Lung (tissue), 16 donors: ENCODE measurements around the gene ELK4. TPM values are rescaled to one million over a fixed set of nuclear protein-coding genes. Genes with fewer than 3 reads are reported as not detected.

Experiments
- ATAC-seq: fragments of 200-7000 bp; cut with Tn5 transposase; one replicate; pipeline ENCODE4 v1.9.1; 2020; ENCODE audit warnings: moderate number of reproducible peaks; ENCODE audit not compliant: insufficient read depth, low FRiP score
- DNase-seq, 3 donors: peaks; one replicate each; pipeline ENCODE4 v3.0.0-alpha.2; 2013 to 2017
- H3K27ac ChIP-seq, 2 donors: one replicate each; pipeline ENCODE4 v1.5.1; 2013; ENCODE audit warnings: mild to moderate bottlenecking in 2 of 2, moderate library complexity in 2 of 2, control low read depth in 1 of 2, inconsistent platforms in 1 of 2, low read depth in 1 of 2, low read length in 1 of 2
- H3K27me3 ChIP-seq, 3 donors: one replicate each; pipeline ENCODE4 v1.5.1; 2013; ENCODE audit warnings: low read length in 2 of 3; ENCODE audit not compliant: control insufficient read depth in 3 of 3, insufficient read depth in 3 of 3
- H3K36me3 ChIP-seq, 4 donors: one replicate each; pipeline ENCODE4 v1.5.1; 2013; ENCODE audit warnings: low read length in 4 of 4, mild to moderate bottlenecking in 1 of 4, moderate library complexity in 1 of 4; ENCODE audit not compliant: control insufficient read depth in 4 of 4, insufficient read depth in 4 of 4
- H3K4me1 ChIP-seq, 5 donors: one replicate each; pipeline ENCODE4 v1.5.1; 2013; ENCODE audit warnings: low read length in 5 of 5, mild to moderate bottlenecking in 2 of 5, moderate library complexity in 1 of 5; ENCODE audit not compliant: control insufficient read depth in 5 of 5, insufficient read depth in 5 of 5
- H3K4me3 ChIP-seq: one replicate; pipeline ENCODE4 v1.5.1; 2013; ENCODE audit warnings: mild to moderate bottlenecking, control low read depth, moderate library complexity
- H3K9ac ChIP-seq, 2 donors: one replicate each; pipeline ENCODE4 v1.5.1; 2013; ENCODE audit warnings: low read length in 2 of 2, control low read depth in 1 of 2; ENCODE audit not compliant: insufficient read depth in 1 of 2
- H3K9me3 ChIP-seq, 4 donors: one replicate each; pipeline ENCODE4 v1.5.1; 2013; ENCODE audit warnings: low read length in 3 of 4, mild to moderate bottlenecking in 1 of 4, moderate library complexity in 1 of 4; ENCODE audit not compliant: control insufficient read depth in 4 of 4, insufficient read depth in 3 of 4
- WGBS, 2 donors: extraction: QIAGEN DNeasy Blood & Tissue Kit; methylation state at CpG; one replicate each; pipeline ENCODE4 v1.1.7; 2013; 5-methylcytosine and 5-hydroxymethylcytosine counted together
- long read RNA-seq, 5 donors: transcript quantifications; one replicate each; lab custom pipeline, GENCODE V29; 2026
- polyA plus RNA-seq, 2 donors: library from polyadenylated mRNA; stranded (reverse); fragments of 200-250 nt; gene quantifications; one replicate each; pipeline ENCODE4 v1.2.1, GENCODE V29; 2013
- total RNA-seq, 2 donors: library from RNA; depleted of rRNA in 1 of 2; stranded (reverse); fragments of >200 nt in 1 of 2; gene quantifications; one replicate each; pipeline ENCODE4 v1.2.1, GENCODE V29; 2014 to 2021
- TF ChIP-seq, protein P1 (sequence below): IDR thresholded peaks from 2 replicates; pipeline ENCODE4 v1.5.1; 2012; ENCODE audit warnings: mild to moderate bottlenecking; ENCODE audit errors: control extremely low read depth, extremely low read depth
- donor health status: control.
- donor health status: control.
- donor health status: Bipolar disorder and iron deficiency.
- donor health status: healthy.
- donor health status: DM: yes; HTN: yes; CAD: no.

ELK4 gene, protein sequence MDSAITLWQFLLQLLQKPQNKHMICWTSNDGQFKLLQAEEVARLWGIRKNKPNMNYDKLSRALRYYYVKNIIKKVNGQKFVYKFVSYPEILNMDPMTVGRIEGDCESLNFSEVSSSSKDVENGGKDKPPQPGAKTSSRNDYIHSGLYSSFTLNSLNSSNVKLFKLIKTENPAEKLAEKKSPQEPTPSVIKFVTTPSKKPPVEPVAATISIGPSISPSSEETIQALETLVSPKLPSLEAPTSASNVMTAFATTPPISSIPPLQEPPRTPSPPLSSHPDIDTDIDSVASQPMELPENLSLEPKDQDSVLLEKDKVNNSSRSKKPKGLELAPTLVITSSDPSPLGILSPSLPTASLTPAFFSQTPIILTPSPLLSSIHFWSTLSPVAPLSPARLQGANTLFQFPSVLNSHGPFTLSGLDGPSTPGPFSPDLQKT
- total RNA-seq, result 10 to 100 TPM; 29.3 to 46.7 TPM
- 1 to 10 TPM; 5.0 to 6.3 TPM for polyA plus RNA-seq
- long read RNA-seq, donor 1, full-length matches to known transcripts, result 7 of 16 reads
- long read RNA-seq, donor 1, partial matches to known transcripts, result 9 of 16 reads
- long read RNA-seq, donor 1, other reads (novel, unspliced or antisense), result 0 of 16 reads
- long read RNA-seq, donor 2, partial matches to known transcripts, result 5 of 9 reads
- long read RNA-seq, donor 2, other reads (novel, unspliced or antisense), result 0 of 9 reads
- long read RNA-seq, donor 3, full-length matches to known transcripts, result 6 of 14 reads
- long read RNA-seq, donor 3, partial matches to known transcripts, result 8 of 14 reads
- long read RNA-seq, donor 3, other reads (novel, unspliced or antisense), result 0 of 14 reads
- long read RNA-seq, donor 4, full-length matches to known transcripts, result 5 of 5 reads
- long read RNA-seq, donor 4, partial matches to known transcripts, result 0 of 5 reads
- long read RNA-seq, donor 4, other reads (novel, unspliced or antisense), result 0 of 5 reads
- long read RNA-seq, donor 5, transcript ELK4-201 (3 exons, 2,118 nt), result major isoform, 13 of 33 reads
- long read RNA-seq, donor 5, partial matches to known transcripts, result 20 of 33 reads
- long read RNA-seq, donor 5, other reads (novel, unspliced or antisense), result 0 of 33 reads

- Histone ChIP-seq H3K9me3 (no peaks in the 10 kb centered on the region), H3K27me3 (no peaks in the 10 kb centered on the region), H3K4me3 (peak within 1 kb of the TSS; percentile 80), H3K9ac (peak within 1 kb of the TSS; percentile 42 to 97), H3K4me1 (peaks cover 0 to 26% (median 0%) of the 10 kb centered on the region in 5 donors), H3K36me3 (peaks cover 0 to 3% (median 0%) of the 10 kb centered on the region in 4 donors), H3K27ac (peak within 1 kb of the TSS; percentile 96 to 97)
- TF ChIP-seq, protein P1, sequence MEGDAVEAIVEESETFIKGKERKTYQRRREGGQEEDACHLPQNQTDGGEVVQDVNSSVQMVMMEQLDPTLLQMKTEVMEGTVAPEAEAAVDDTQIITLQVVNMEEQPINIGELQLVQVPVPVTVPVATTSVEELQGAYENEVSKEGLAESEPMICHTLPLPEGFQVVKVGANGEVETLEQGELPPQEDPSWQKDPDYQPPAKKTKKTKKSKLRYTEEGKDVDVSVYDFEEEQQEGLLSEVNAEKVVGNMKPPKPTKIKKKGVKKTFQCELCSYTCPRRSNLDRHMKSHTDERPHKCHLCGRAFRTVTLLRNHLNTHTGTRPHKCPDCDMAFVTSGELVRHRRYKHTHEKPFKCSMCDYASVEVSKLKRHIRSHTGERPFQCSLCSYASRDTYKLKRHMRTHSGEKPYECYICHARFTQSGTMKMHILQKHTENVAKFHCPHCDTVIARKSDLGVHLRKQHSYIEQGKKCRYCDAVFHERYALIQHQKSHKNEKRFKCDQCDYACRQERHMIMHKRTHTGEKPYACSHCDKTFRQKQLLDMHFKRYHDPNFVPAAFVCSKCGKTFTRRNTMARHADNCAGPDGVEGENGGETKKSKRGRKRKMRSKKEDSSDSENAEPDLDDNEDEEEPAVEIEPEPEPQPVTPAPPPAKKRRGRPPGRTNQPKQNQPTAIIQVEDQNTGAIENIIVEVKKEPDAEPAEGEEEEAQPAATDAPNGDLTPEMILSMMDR, result peak; percentile 71
- DNase-seq (peak; percentile 99), ATAC-seq (peak; percentile 90)
- 1% methylated on average over 54 to 83 of the region's 83 CpGs for WGBS, 2 donors
Measured at GRCh38 chr1:205631768-205632668, at the start of gene ELK4. Gene ELK4, minus strand, starts transcription at chr1:205632011. Its CDS starts 8,129 bp downstream, at chr1:205623882.

- ATAC-seq, result no peak
- peaks cover 0 to 36% (median 14%) of the 10 kb centered on the region in 5 donors for H3K4me1 ChIP-seq
- TF ChIP-seq, protein P1, result no peak
- 89 to 90% methylated on average over 3 of the region's 3 CpGs for WGBS, 2 donors
- no peak for DNase-seq
- H3K9ac ChIP-seq, result no peak overlapping the region
- H3K9me3 ChIP-seq, result no peaks in the 10 kb centered on the region
- no peaks in the 10 kb centered on the region for H3K27me3 ChIP-seq
- no peak overlapping the region for H3K27ac ChIP-seq
- no peak overlapping the region for H3K4me3 ChIP-seq
- H3K36me3 ChIP-seq, result no peaks in the 10 kb centered on the region
Measured at GRCh38 chr1:205681364-205681763, 49.6 kb upstream of the ELK4 start.

DNA sequence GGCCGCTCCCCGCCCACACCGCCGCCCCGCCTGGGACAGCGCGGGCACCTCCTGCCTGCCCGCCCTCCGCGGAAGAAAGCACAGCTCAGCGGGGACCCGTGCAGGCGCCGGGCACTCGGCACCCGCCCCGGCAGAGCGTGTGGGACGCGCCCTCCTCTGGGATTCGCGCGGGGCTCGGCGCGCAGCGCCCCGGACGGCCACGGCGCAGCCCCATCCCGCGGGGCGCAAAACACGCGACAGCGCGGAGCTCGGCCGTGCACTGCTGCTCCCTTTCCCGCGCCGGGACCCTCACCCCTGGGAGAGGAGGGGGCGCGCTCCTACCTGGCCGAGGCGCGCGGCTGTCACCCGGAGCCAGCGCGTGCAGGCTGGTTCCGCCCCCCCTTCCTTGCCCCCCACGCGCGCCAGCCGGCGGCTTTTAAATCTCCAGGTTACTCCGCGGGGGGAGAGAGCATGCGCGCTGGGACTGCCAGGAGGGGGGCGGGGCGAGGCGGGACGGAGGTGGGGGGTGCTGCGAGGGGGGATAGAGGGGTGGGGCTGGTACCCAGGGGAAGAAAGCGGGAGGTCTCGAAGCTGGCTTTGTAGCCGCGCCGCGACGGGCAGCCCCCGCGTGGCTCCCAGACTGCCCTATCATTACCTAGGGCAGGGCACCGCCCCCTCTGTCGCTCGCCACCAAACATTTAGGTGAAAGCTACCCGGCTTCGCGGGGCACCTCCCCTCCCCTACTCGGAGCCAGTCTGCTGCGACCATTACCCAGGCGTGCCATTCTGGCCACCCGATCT, 48.5 kb upstream of the ELK4 start, which contains the start of gene SLC45A3:
Gene SLC45A3, minus strand, starts transcription at position 437 of the 779 bp plus-strand sequence. CDS start 15,853 bp downstream, outside the sequence.
- ATAC-seq, result peak; percentile 12
- WGBS, 2 donors, result 1 to 2% methylated on average over 48 to 86 of the region's 86 CpGs
- H3K27me3 ChIP-seq, result no peaks in the 10 kb centered on the region
- H3K9me3 ChIP-seq, result no peaks in the 10 kb centered on the region
- H3K4me3 ChIP-seq, result peak within 1 kb of the TSS; percentile 62
- H3K9ac ChIP-seq, result peak within 1 kb of the TSS in 1 of 2 donors; percentile 24
- peak; percentile 56 to 69 (median 68) for DNase-seq
- peaks cover 0 to 45% (median 14%) of the 10 kb centered on the region in 5 donors for H3K4me1 ChIP-seq
- TF ChIP-seq, protein P1, result no peak
- peak within 1 kb of the TSS in 1 of 2 donors; percentile 61 for H3K27ac ChIP-seq
- H3K36me3 ChIP-seq, result no peaks in the 10 kb centered on the region
